Germinal center (tissue), 1 donor: ENCODE measurements around the gene TMEM259.

Experiments
- DNase-seq: peaks from one replicate; pipeline ENCODE4 v3.0.0; 2012; ENCODE audit warnings: mixed read lengths, low spot score

TMEM259 gene

GRCh38 chr19:1016647-1017114 is 4.2 kb downstream of the TMEM259 start:
- no peak for DNase-seq

- DNase-seq: no peak
Observed at GRCh38 chr19:1015782-1016646, 4.9 kb downstream of the TMEM259 start.

- DNase-seq: no peak
Observed at GRCh38 chr19:1015061-1015781, 5.7 kb downstream of the TMEM259 start.

DNA sequence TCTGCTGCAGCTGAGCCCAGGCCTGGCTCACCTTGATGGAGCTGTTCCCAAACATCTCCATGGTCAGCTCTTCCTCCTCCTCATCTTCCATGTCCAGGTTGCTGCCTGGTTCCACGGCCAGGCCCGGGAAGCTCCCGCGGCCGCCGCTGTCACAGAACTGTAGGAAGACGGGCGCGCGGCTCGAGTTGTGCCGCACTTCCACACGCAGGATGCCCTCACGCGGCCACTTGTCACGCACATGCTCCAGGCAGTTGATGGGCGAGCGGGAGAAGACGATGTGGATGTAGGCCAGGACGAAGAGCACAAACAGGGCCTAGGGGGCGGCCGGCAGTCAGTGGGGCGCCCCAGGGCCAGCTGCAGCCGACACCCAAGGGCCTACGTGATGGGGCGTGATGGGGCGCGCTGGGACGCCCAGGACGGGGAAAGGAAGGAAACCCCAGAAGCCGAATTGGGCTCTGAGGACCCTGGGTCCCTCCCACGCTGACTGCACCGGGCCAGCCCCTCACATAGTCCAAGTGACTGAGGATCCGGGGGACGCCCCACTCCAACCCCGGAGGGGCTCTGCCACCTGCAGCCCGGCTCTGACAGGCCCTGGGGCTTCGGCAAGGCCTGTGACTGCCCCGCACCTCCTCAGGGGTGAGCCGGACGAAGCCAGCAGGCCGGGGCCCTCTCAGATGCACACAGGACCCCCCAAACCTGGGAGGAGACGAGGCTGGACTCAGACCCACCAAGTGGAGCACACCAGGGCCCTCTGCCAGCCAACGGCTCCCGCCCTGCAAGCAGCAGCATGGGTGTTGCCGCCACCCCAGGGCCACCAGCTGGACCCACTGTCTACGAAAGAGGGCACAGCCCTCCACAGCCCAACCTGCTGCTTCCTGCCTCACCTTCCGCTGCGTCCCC is 6.5 kb downstream of the TMEM259 start:
- DNase-seq: no peak

- DNase-seq: no peak
Observed at GRCh38 chr19:1013218-1013617, 7.7 kb downstream of the TMEM259 start.

- DNase-seq: no peak
Observed at GRCh38 chr19:1012334-1012733, 8.6 kb downstream of the TMEM259 start.

GRCh38 chr19:1011831-1012333 is 9.0 kb downstream of the TMEM259 start:
- no peak for DNase-seq

DNA sequence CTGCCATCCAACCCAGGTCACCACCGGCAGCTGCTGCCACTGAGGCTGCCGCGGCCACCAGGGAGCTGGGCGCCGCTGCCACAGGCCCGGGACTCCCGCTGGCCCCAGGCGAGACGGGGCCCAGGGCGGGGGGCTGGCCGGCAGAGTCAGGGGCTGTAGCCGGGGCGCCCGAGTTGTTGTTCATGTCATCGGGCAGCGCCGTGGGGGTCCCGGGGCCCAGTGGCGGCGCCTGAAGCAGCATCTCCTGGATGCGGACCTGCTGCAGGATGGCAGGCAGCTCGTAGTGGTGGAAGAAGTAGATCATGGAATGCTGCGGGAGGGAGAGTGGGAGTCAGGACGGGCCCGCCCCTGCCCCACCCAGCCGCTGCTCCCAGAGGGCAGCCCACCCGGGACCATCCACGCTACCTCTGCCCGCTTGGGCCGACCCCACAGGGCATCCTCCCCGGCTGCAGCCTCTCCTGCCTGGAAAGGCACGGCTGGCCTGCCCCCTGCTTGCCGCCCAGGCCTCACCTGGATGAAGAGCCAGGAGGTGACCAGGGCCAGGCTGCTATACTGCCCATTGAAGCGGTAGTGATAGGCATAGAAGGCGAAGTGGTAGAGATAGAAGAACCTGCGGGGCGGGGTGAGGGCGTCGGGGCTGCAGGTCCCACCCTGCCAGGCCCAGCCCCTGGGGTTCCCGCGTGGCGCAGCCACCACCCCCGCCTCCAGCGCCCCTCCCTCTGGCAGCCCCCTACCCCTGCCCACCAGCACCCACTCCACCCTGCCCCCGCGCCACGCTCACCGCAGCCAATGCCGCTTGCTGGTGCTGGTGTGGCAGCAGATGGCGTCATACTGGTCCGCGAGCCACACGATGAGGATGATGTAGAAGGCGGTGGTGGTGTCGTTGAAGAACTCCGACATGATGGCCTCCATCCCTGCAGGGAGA is 10.1 kb downstream of the TMEM259 start:
- no peak for DNase-seq

GRCh38 chr19:1009981-1010538 is 10.9 kb downstream of the TMEM259 start:
- DNase-seq: no peak

- DNase-seq: no peak
Observed at GRCh38 chr19:1009041-1009980, 11.6 kb downstream of the TMEM259 start.

- no peak for DNase-seq
Observed at GRCh38 chr19:1008268-1009040, 12.5 kb downstream of the TMEM259 start.

- no peak for DNase-seq
Observed at GRCh38 chr19:1007399-1008251, 13.3 kb downstream of the TMEM259 start.

DNA sequence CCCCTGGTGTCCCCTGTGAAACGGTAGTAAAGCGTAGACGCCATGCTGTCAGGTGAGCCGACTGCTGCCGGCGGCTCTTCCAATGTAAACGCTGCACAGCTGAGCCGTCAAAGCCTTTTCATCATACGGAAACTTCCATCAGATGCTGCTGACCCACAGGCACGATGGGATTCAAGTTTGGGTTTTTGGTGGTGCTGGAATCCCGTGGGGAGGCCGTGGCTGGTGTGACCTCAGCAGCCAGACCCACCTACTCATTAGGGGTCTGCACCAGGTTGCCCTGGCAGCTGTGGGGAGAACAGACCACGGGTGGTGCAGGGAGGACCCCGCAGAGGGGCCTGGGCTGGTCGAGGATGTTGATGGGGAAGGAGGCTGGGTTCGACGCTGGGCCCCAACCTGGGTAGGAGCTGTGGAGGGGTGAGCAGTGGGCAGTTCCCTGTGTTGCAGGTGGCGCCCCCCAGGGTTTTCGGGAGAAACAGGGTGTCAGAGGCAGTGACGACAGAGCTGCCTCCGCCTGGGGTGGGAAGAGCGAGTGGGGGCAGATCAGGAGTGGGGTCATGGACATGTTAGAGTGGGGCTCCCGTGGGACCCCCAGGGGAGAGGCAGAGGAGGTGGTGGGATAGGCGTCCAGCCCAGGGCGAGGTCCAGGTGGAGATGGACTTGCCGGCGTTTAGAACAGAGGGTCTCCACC is 14.1 kb downstream of the TMEM259 start:
- DNase-seq: no peak

GRCh38 chr19:1004803-1005664 is 15.9 kb downstream of the TMEM259 start:
- DNase-seq: no peak

DNA sequence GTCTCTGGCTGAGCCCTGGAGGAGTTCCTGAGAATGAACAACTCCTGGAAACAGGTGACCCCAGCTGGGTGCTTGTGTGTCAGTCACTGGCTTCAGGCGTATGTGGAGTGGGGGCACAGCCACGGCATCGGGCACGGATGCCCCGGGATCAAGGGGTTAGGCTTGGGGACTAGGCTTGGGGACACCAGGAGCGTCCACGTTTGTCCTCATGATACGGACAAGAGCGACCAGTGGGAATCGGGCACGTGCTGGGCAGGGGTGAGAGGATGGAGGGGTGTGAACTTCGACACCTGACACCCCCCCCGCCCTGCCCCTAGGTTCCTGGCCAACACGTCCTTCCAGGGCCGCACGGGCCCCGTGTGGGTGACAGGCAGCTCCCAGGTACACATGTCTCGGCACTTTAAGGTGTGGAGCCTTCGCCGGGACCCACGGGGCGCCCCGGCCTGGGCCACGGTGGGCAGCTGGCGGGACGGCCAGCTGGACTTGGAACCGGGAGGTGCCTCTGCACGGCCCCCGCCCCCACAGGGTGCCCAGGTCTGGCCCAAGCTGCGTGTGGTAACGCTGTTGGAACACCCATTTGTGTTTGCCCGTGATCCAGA is 16.6 kb downstream of the TMEM259 start:
- DNase-seq: no peak

- DNase-seq: no peak
Observed at GRCh38 chr19:1003283-1003682, 17.6 kb downstream of the TMEM259 start.
